ENCODE results near the gene CHEK2.
A peak's percentile ranks its signal among the peaks of the same experiment; 100 is the strongest.
"Not testable (repeated sequence)": the region's sequence is repeated elsewhere in the genome, so short reads cannot be mapped to it uniquely, and the experiment has no call there.

CHEK2 gene
- total RNA-seq: 4.7 to 11.1 (median 9.1) reads per million in 4 donors

DNA sequence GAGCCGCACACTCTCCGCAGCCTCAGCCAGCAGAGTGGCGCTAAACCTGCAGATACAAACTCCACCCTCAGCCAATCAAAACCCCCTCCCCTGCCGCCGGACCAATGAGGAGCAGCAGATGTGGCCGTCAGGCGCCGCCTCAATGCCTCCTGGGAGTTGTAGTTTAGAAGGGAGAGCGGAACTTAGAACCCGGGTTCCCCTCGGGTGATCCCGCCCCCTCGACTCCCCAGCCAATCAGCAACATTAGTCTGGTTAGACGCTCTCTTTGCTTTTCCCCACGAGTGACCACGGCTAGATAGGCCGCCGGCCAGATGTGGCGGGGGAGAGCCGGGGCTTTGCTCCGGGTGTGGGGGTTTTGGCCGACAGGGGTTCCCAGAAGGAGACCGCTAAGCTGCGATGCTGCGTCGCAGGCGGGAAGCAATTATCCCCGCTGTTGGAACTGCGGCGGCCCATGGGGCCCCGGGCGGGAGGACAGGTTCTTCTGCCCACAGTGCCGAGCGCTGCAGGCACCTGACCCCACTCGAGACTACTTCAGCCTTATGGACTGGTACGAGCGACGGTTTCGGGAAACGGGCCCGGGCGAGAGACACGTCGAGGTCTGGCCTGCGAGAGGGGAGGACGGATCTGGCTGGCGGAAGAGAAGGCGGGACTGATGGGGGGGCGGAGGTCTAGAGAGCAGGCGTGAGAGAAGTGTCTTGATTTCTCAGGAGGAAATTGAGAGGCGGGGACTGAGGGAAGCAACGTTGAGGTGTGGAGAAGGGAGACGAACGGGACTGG is at the start of gene CHEK2, which contains the start of gene HSCB:
TSS of gene CHEK2 (minus strand) at position 36 of the 777 bp plus-strand sequence. CDS start 7,099 bp downstream, outside the sequence.
TSS of gene HSCB (plus strand) at position 255 of the 777 bp plus-strand sequence. CDS start at position 312, 57 bp downstream.
- peak; percentile 92 to 99 (median 95) for DNase-seq

DNA sequence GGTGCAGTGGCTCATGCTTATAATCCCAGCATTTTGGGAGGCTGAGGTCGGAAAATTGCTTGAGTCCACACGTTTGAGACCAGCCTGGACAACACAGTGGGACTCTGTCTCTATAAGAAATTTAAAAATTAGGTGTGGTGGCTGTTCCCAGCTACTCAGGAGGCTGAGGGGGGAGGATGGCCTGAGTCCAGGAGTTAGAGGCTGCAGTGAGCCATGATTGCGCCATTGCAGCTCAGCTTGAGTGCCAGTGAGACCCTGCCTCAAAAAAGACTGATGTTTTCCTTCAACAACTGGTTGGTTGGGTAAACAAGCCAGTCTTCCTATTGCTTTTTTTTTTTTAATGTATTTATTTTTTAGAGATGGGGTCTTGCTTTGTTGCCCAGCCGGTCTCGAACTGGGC is 49.5 kb upstream of the CHEK2 start:
- DNase-seq: no peak

DNA sequence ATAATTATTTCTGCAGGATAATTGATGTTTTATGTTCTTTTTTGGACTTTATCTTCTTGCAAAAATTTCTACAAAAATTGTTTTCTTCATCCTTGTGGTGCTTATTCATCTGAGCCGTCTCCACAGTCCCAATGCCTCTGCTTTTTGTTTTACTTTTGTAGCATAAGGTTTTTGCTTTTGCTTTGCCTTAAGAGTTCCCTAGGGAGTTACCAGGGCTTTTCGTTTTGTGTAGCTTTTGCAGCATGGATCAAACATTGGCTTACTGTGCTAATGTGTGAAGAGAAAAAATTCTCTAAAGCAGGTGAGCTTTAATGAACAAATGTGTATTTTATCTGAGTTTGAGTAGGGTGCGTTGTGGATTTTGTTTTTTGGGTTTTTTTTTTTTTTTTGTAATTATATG is 47.0 kb upstream of the CHEK2 start:
- DNase-seq: no peak

DNA sequence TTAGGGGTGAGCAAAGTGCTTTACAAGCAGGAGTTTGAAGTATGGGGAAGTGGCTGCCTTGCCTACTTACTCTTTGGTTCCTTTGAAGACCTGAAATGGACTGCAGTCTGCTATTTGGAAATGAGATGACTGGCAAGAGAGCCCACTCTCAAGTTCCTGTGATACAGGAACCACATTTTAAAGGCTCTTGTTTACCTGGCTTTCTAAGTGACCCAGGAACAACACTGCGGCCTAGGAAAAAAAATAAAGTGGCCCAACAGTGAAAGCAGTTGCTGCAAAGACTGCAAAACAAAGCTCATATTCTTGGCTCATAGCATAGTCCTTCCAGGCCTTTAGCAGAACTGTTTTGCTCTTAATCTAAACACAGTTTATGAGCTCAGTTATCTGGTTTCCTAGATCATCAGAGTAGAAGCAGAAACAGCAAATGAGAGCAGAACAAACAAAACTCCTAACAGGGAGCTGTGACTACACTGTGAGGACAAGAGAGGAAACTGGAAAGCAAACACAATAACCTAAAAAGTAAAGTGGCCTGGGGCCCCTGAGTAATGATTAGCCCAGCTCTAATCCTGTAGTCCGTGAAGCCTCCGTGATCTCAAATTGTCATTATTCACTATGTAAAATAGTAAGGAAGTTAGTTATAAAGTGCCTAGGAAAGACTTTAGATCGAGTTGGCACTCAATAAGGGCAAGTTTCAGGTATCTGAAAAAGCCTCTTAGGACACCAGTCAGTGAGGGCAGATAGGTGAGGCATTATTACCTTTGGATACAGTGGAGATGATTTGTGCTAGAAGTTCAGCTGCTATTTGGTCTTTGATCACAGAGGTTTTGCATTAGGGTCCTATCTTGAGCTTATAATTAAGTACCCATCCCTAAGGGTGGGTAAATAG is 42.4 kb upstream of the CHEK2 start:
- no peak for DNase-seq

DNA sequence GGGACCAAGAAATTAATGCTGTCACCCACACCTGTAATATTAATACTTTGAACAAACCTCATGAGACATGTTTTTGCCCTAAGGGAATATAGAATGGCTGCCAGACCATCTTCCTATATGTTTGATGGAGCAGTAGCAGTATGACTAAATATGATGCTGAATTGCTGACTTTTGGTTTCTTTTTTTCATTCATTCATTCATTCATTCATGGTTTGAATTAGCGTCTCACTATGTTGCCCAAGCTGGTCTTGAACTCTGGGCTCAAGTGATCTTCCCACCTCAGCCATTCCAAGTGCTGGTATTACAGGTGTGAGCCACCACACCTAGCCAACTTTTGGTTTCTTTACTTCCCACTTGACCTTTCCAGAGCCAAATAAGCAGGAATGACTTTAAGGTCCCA is 38.7 kb upstream of the CHEK2 start:
- DNase-seq: no peak

GRCh38 chr22:28779833-28780232 is 38.2 kb upstream of the CHEK2 start:
- DNase-seq: no peak

DNA sequence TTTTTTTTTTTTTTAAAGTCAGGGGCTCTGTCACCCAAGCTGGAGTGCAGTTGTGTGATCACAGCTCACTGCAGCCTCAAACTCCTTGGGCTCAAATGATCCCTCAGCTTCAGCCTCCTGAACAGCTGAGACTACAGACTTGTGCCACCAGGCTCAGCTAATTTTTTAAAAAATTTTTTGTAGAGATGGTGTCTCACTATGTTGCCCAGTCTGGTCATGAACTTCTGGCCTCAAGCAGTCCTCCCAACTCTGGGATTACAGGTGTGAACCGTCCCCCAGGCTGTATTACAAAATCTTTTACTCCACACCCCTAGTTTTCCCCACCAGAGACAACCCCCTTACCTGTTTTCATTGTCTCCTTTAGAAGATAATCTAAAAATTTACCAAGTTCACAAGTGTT is 32.8 kb upstream of the CHEK2 start:
- no peak for DNase-seq

DNA sequence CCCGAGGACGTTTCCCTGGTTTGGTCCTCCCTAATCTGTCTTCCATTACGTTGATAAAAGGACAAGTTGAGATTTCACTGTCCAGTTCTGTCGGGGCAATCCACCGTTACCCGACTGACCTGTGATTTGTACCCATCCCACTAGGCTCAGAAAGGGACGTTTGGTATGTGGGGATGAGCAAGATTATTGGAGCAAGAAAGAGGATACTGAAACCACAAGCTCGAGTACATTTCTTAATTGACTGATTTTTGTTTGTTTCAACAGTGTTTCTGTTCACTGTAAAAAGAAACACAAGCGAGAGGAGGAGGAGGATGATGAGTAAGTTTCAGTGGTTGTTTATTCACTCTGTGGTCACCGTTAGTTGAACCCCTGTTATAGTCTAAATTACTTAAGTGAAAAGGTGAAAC is 31.8 kb upstream of the CHEK2 start:
- peak in 1 of 5 donors; percentile 60 for DNase-seq

- DNase-seq: peak; percentile 84 to 94 (median 89)
These were observed 31.2 kb upstream of the CHEK2 start, which contains the start of gene CCDC117 for GRCh38 chr22:28772633-28773460. CCDC117 (plus strand) TSS chr22:28772695; CDS start chr22:28772850, 155 bp downstream.

GRCh38 chr22:28771195-28771791 is 29.7 kb upstream of the CHEK2 start:
- DNase-seq: no peak

DNA sequence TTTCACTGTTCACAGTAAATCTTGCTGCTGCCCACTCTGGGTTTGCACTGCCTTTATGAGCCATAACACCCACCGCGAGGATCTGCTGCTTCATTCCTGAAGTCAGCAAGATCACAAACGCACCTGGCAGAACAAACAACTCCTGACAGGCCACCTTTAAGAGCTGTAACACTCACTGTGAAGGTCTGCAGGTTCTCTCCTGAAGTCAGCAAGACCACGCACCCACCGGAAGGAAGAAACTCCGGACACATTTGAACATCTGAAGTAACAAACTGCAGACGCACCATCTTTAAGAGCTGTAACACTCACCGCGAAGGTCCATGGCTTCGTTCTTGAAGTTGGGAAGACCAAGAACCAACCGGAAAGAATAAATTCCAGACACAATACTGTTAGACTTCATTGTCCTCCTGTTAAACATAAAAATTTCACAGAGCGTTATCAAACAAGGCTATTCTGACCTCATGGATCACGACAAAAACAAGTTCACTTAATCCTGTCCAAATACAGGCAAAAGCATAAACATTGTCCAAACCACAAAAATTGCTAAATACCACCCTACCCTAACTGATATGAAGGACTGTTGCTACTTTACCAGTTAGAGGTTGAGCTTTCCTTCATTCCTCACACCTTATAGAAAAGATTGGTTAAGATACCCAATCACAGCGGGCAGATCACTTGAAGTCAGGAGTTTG is 27.9 kb upstream of the CHEK2 start:
- DNase-seq: no peak

GRCh38 chr22:28768701-28769393 is 27.2 kb upstream of the CHEK2 start:
- no peak for DNase-seq

GRCh38 chr22:28766628-28767027 is 25.0 kb upstream of the CHEK2 start:
- no peak for DNase-seq

DNA sequence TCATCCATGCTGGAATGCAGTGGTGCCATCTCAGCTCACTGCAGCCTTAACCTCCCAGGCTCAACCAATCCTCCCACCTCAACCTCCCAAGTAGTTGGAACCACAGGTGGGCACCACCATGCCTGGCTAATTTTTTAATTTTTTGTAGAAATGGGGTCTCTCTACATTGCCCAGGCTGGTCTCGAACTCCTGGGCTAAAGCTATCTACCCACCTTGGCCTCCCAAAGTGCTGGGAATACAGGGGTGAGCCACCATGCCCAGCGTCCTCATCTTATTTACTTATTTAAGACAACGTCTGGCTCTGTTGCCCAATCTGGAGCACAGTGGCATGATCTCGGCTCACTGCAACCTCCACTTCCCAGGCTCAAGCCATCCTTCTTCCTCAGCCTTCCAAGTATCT is 20.4 kb upstream of the CHEK2 start:
- not testable (repeated sequence) for DNase-seq

- no peak for DNase-seq
These were observed 19.8 kb upstream of the CHEK2 start for GRCh38 chr22:28761449-28761755.

- no peak for DNase-seq
These were observed 18.4 kb upstream of the CHEK2 start for GRCh38 chr22:28759861-28760560.

DNA sequence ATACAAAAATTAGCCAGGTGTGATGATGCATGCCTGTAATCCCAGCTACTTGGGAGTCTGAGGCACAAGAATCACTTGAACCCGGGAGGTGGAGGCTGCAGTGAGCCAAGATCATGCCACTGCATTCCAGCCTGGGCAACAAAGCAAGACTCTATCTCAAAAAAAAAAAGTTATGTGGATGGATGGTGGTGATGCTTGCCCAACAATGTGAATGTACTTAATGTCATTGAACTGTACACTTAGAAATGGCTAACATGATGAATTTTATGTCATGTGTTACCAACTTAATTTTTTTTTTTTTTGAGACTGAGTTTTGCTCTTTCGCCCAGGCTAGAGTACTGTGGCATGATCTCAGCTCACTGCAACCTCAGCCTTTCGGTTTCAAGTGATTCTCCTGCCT is 12.9 kb upstream of the CHEK2 start:
- DNase-seq: not testable (repeated sequence)

DNA sequence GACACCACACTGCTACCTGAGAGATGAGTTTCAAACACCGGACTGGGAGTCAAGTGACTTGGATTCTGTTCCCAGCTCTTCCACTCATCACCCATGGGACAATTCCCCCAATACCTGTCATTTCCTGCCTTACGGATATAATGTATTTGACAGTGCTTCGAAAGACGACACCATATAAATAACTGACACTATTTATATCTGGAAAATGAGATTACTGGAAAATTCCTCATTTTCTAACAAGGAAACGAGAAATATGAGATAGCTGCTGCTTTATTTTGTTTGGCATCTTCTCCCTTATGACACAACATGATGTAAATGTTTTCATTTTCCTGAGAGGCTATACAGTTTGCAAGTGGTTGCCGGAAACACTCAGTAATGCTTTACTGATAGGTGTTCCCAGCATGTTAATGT is 8.9 kb upstream of the CHEK2 start:
- no peak for DNase-seq

- peak in 1 of 5 donors; percentile 10 for DNase-seq
These were observed 2.2 kb upstream of the CHEK2 start for GRCh38 chr22:28743852-28744251.

GRCh38 chr22:28742562-28742962 is 942 bp upstream of the CHEK2 start:
- no peak for DNase-seq
